ENCODE data around the gene COL13A1.

Gene COL13A1

GRCh38 chr10:69869291-69869961 lies 67.7 kb downstream of the COL13A1 start:
- DNase-seq = no peak

DNA sequence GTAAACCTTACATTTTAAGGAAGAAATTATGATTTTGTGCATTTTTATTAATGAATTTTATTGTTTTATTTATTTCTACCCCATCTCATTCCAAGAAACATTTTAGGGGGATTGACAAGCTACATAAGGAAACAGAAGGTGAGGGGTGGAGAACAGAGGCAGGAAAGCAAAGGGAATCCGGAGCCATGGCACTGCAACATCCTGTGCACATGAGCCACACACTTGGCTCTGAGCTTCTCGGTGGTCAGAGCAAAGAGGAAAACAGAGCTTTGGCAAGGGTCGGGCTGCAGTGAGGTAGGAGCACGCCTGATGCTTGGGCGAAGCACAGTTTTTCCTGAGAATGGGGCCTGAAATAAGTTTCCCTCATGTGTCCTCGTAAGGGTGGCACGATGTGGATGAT lies 68.9 kb downstream of the COL13A1 start:
- DNase-seq = no peak

DNA sequence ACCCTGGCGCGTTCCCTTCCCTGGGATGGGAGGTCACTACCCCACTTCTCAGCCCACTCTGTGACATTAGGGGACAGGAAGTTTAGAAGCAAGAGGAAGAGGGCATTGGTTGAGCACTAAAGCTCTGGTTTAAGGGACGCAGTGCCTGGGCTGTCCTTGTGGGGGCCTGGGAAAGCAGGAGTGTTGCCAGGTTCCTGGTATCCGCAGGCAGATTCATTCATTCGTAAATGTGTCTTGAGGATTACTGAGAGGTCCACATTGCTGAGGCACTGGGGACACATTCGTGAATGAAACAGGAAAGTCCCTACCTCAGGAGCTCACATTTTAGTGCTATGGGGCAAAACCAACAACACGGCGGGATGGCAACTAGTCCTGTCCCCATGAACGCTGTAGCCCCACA lies 69.4 kb downstream of the COL13A1 start:
- no peak for DNase-seq

- no peak for DNase-seq
Measured at GRCh38 chr10:69872323-69872722, 70.6 kb downstream of the COL13A1 start.

- DNase-seq = no peak
Measured at GRCh38 chr10:69873135-69873639, 71.5 kb downstream of the COL13A1 start.

- no peak for DNase-seq
Measured at GRCh38 chr10:69874449-69874848, 72.7 kb downstream of the COL13A1 start.

DNA sequence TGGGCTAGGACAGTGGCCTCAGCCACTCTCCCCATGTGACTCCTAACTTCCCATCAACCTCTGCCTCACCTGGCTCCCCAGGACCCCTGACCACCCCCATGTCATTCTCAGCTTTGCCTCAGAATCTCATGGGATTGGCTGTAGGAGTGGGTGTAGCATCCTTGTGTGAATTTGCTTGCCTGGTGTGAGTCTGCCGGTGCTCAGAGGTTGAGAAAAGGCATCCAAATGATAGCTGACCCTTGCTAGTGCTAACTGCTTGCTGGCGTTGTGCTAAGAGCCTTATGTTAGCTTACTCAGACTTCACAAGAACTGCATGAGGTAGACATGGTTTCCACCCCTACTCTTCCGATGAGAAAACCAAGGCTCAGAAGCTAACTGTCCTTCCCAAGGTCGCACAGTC lies 74.2 kb downstream of the COL13A1 start:
- no peak for DNase-seq

DNA sequence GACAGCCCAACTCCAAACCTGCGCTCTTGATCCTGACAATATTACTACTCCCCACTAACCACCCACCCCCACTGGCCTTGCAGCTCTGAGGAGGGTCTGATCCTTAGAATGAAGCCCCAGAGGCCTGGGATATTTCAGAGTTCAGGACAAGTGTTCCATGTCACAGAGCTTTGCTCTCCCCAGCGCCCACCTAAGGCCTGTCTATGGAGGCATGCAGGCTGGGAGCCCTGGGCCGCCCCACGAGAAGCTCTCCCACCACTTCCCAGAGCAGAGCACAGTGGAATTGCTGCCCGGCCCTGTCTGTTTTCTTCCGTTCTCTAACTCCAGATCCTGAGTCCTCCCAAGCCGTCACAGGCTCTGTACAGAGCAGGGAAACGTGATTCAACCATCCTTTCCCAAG lies 74.6 kb downstream of the COL13A1 start:
- DNase-seq = no peak

DNA sequence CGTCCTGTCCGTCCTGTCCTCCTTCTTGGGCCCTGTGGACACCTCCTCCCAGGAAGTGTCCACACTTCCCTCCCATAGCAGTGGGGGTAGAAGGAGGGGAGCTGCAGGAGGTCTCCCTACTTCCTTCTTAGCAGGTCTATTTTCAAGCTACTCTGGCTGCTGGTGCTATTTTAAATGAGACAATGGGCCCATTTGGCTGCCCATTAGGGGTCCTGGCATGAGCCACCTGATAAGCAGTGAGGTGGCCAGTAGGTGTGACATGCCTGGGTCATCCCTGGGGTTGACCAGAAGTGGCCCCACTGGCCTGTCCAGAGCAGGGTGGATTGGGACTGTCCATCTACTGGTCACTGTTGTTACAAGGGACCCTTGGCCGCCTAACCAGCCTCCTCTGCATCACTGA lies 75.2 kb downstream of the COL13A1 start:
- no peak for DNase-seq

- no peak for DNase-seq
Measured at GRCh38 chr10:69878038-69878437, 76.3 kb downstream of the COL13A1 start.

DNA sequence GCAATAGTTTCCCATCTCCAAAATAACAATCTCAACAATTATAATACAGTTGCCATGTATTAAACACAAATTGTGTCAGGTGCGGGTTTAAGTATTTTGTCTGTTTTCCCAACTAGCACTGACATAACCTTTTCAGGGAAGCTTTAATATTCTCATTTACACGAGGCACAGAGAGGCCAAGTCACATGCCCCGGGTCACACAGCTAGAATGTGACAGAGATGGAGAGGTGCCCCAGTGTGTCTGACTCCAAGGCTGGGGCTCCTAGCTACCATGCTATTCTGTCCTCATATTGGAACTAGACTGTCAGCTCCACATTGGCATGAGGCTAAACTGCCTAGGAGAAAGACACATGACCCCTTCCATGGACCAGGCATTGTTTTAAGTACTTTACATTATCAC lies 77.2 kb downstream of the COL13A1 start:
- no peak for DNase-seq

- DNase-seq = no peak
Measured at GRCh38 chr10:69879634-69880257, 78.0 kb downstream of the COL13A1 start.

DNA sequence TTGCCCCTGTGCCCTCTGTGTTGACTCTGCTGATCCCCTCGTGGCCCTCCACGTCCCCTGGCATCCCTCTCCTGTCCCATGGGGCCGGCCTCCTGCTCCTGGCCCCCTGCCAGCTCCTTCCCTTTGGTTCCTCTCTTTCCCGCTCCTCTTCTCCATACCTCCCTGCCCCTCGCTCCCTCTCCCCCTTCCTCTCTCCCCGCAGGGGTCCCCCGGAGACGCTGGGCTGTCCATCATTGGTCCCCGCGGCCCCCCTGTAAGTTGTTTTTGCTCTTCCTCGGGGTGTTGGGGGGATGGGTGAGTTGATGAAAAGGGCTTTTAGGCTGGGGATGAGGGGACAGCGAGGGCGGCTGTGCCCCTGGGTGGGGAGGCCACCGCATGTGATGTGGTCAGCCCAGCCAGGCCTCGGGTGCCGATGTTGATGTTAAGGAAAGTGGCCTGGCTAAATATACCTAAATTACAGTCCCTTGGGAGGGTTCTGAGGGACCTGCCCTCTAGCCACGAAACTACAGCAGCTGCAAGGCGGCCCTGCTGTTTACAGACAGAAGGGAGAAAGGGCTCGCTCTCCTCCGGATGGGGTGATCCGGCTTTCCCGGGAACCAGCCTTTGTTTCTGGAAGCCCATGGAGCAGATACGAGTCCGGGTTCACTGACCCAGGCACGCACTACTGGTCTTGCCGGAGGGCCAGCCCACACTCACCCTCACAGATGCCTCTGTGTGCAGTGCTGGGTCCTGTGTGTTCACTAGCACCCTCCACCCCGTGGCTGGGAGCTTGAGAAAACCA lies 78.8 kb downstream of the COL13A1 start:
- no peak for DNase-seq

DNA sequence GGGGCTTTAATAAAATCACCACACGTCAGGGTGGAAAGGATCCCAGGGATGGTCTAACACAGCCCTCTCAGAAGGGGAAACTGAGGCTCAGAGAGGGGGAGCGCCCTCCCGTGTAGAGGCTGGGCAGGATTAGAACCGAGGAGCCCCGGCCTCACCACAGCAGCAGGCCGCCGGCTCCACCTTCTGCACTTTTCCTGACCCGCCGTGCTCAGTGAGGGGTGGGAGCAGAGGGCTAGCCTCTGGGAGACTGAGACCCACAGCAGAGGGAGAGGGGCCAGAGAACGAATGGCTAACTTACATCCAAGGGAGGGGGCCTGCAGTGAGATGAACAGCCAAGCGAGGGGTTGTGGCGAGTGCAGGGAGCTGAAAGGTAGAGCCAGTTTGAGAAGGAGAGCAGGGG lies 79.5 kb downstream of the COL13A1 start:
- no peak for DNase-seq

- DNase-seq = no peak
Measured at GRCh38 chr10:69883310-69884023, 81.8 kb downstream of the COL13A1 start.

DNA sequence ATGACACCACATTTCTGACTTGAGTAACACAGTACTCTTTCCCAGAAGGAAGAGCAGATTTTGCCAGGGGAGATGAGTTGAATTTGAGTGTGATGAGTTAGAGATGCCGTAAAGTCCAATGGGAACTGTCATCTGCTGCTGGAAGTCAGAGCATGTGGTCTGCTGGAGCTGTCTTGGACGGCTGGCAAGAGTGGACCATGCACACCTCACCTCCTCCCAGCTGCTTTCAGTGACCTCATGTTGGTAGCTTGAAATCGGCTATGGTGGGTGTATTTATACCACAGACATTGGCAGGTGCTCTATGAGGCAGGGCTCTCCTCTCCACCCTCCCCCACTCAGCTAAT lies 82.3 kb downstream of the COL13A1 start:
- no peak for DNase-seq

GRCh38 chr10:69884686-69885085 lies 83.0 kb downstream of the COL13A1 start:
- no peak for DNase-seq

GRCh38 chr10:69885379-69886013 lies 83.8 kb downstream of the COL13A1 start:
- no peak for DNase-seq

DNA sequence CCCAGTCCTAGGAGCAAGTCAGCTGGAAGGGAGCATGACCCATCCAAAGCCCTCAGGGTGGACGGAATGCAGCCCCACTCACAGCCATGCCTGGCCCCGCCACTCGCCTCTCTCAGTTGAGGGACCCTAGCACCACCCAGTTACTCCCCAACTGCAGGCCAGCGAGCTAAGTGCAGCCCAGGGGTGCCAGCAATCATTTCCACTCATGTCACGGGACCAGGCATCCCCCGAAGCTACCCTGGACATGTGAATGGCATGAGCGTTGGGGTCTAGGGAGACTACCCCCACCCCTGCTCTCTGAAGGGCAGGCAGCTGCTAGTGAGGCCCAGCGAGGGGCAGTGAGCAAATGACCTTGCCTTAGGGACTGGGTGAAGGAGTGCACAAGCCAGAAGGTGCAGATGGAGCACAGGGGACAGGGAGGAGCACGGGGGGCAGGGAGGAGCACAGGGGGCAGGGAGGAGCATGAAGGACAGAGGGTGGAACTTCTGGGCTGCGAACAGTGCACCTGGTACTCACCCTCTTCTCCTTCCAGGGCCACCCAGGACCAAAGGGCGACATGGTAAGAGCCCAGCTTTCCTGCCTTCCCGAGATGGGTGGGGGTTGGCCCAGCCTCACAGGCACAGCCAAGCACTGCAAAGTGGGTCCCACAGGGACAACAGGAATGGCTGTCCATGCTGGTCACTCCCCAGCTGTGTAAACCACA lies 87.3 kb downstream of the COL13A1 start:
- DNase-seq = no peak

- no peak for DNase-seq
Measured at GRCh38 chr10:69890065-69890847, 88.5 kb downstream of the COL13A1 start.

- DNase-seq = no peak
Measured at GRCh38 chr10:69891057-69891617, 89.4 kb downstream of the COL13A1 start.

Data from NCI-H1048 (cell line).